Neutrophil (primary cell): ENCODE measurements around the gene COPS7A.

Source experiments
- H3K27ac ChIP-seq: fragments of 200-600 bp; sonication (generic); 2 replicates; pipeline ENCODE4 v1.5.1; 2016; ENCODE audit warnings: mild to moderate bottlenecking, moderate library complexity
- H3K27me3 ChIP-seq: fragments of 200-600 bp; sonication (generic); 2 replicates; pipeline ENCODE4 v1.6.0; 2016; ENCODE audit warnings: mild to moderate bottlenecking
- H3K36me3 ChIP-seq: fragments of 200-600 bp; sonication (generic); 2 replicates; pipeline ENCODE4 v1.5.1; 2017
- H3K4me1 ChIP-seq, 2 experiments: fragments of 200-600 bp in 1 of 2; sonication (generic) in 1 of 2; 1 replicate in 1 of 2; 2 replicates in 1 of 2; pipeline versions ENCODE4 v1.5.1 to v1.6.1; 2013 to 2016; ENCODE audit warnings: low read depth in 1 of 2, low read length in 1 of 2, mild to moderate bottlenecking in 1 of 2, moderate library complexity in 1 of 2; ENCODE audit not compliant: control insufficient read depth in 1 of 2, insufficient read depth in 1 of 2
- H3K4me3 ChIP-seq, 2 experiments: fragments of 200-600 bp in 1 of 2; sonication (generic) in 1 of 2; 1 replicate in 1 of 2; 2 replicates in 1 of 2; pipeline ENCODE4 v1.5.1; 2013 to 2016; ENCODE audit warnings: low read depth in 1 of 2, low read length in 1 of 2, mild to moderate bottlenecking in 1 of 2, moderate library complexity in 1 of 2
- H3K9me3 ChIP-seq: fragments of 200-600 bp; sonication (generic); 2 replicates; pipeline ENCODE4 v1.5.1; 2016
- CTCF ChIP-seq: fragments of 200-600 bp; sonication (generic); IDR thresholded peaks from 2 replicates; pipeline ENCODE4 v1.5.1; 2016; ENCODE audit warnings: antibody characterized with exemption

The COPS7A gene

DNA sequence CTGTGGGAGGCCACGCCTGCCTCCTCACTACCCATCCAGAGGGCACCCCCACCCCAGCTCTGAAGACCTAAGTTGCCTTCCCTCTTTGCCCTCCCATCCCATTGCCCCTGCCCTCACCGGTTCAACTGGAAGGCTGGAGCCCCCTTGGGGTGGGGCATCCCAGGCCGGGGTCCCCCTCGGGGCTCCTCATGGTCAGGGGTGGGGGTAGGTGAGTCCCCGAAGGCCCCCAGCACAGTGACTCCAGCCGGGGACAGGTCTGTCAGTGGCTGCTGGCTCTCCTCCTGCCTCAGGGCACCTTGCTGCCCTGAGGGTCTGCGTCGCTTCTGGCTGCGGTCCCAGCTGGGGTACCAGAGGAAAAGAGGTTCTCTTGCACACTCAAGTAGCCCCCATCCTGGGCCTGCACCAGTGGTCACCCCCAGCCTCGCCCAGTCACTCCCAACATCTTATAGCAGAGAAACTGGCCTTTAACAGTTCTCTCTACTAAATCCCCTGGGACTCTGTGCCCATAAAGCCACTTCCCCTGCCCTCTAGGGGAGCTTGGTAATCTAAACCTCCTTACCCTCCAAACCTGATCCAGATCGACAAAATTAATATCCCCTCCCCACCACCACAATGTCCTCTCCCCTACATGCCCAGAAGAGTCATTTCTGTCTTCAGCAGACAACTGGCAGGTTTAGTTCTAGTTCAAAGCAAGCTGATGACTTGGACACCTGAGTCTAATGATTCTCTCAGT, 28.4 kb upstream of the COPS7A start:
- Histone ChIP-seq H3K4me3 (no peak overlapping the region), H3K27ac (no peak overlapping the region), H3K4me1 (peaks cover 4 to 12% of the 10 kb centered on the region in 2 experiments), H3K9me3 (no peaks in the 10 kb centered on the region), H3K36me3 (no peaks in the 10 kb centered on the region), H3K27me3 (peaks cover 54% of the 10 kb centered on the region)
- no peak for TF ChIP-seq CTCF

DNA sequence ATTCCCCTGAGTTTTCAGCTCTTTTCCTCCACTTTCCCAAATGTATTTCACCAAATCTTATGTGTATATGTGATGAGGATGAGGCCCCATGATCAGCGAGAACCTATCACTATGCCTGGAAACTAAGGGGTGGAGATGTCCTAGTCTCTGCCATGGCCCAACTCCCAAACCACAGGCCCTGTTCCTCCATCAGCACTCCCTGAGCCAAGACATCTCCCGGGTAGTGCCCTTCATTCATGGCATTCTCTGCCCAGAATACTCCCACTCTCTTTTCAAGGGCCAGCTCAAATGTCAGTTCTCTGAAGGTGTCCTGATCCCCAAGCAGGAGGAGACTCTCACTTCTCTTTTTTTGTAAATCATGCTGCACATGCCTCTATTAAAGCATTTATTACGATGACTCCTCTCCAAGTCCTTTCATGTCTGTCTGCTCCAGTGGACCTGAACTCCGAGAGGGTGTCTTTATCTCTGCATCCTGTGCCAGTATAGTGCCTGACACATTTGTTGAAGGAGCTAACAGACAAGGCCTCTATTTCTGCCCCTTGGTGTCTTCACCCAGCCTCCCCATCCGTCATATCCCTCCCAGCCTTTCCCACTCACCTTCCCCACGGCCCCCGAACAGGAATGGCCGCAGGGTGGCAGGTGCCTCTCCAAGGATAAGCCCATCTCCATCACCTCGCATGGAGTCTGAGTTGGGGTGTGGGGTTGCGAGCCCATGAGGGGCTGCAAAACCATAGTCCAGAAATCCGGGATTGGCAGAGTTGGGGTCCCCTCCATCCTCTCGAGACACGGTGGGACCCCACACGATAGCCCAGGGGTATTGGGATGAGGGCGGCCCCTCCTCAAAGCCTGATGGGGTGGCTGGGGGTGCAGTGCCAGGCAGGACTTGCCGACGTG, 26.9 kb upstream of the COPS7A start:
- no peak for TF ChIP-seq CTCF
- peaks cover 69% of the 10 kb centered on the region for H3K27me3 ChIP-seq
- no peak overlapping the region for H3K27ac ChIP-seq
- H3K4me3 ChIP-seq: no peak overlapping the region
- H3K4me1 ChIP-seq: peaks cover 0 to 11% of the 10 kb centered on the region in 2 experiments
- H3K9me3 ChIP-seq: no peaks in the 10 kb centered on the region
- no peaks in the 10 kb centered on the region for H3K36me3 ChIP-seq

- peaks cover 0 to 11% of the 10 kb centered on the region in 2 experiments for H3K4me1 ChIP-seq
- no peak for TF ChIP-seq CTCF
Measured at GRCh38 chr12:6697584-6698351, 26.1 kb upstream of the COPS7A start.

DNA sequence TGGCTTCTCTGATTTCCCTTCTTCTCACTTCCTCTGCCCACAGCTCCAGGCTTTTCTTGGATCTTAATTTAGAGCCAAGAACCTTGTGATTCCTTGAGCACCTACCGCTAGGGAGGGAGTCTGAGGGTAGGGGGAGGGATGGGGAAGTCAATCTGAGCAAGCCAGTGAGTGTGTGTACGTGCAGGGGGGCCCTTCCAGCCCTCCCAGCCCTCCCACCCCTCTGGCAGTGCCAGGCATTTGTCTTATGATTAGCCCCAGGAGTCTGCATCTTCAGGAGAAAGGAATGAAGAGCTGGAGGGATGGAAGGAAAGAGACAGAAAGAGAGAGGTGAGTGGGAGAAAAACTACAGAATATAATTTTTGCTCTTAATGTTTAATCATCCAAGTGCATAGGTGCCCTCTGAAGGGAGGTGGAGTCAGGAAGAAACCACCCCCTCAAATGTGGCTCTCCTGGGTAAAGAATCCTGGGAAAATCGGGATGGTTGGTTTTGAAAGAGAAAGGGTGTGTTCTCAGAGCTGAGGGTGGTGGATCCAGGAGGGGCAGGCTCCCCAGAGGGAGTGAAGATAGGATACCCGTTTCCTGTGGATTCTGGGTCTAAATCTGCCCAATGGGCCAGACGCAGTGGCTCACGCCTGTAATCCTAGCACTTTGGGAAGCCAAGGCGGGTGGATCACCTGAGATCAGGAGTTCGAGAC, 25.3 kb upstream of the COPS7A start:
- H3K4me1 ChIP-seq: peaks cover 0 to 11% of the 10 kb centered on the region in 2 experiments
- no peak for TF ChIP-seq CTCF

More at GRCh38 chr12:6697584-6698351, 26.1 kb upstream of the COPS7A start:
- H3K27me3 ChIP-seq: peaks cover 77% of the 10 kb centered on the region
- no peak overlapping the region for H3K27ac ChIP-seq
- H3K4me3 ChIP-seq: no peak overlapping the region
- H3K36me3 ChIP-seq: no peaks in the 10 kb centered on the region
- H3K9me3 ChIP-seq: no peaks in the 10 kb centered on the region

More for the DNA sequence above, 25.3 kb upstream of the COPS7A start:
- no peak overlapping the region for H3K27ac ChIP-seq
- no peaks in the 10 kb centered on the region for H3K9me3 ChIP-seq
- H3K36me3 ChIP-seq: no peaks in the 10 kb centered on the region
- no peak overlapping the region for H3K4me3 ChIP-seq
- peaks cover 85% of the 10 kb centered on the region for H3K27me3 ChIP-seq
